Transverse colon (tissue), 3 donors: ENCODE results near the gene TNFSF10.

ENCODE experiments used
- CTCF ChIP-seq, 5 experiments: fragments of 200-600 bp in 3 of 5; fragments of 450-650 bp in 2 of 5; sonication (generic) in 3 of 5; IDR thresholded peaks; 1 replicate in 2 of 5; 2 replicates in 3 of 5; pipeline ENCODE4 v1.5.1; 2016 to 2017; ENCODE audit warnings: antibody characterized with exemption in 5 of 5, inconsistent platforms in 3 of 5, mild to moderate bottlenecking in 2 of 5, moderate library complexity in 1 of 5
- POLR2A ChIP-seq: fragments of 450-650 bp; IDR thresholded peaks from one replicate; pipeline ENCODE4 v1.6.1; 2016; ENCODE audit warnings: antibody characterized with exemption, mild to moderate bottlenecking, moderate library complexity

GRCh38 chr3:172559020-172559419, 35.8 kb upstream of the TNFSF10 start:
- TF ChIP-seq CTCF (IDR thresholded peaks at IDR 0.05) (no peak), POLR2A (no peak)
